Nephron progenitor cell (in vitro differentiated cells): ENCODE results near the gene MAG.

Experiments
- DNase-seq: peaks from one replicate; pipeline ENCODE4 v3.0.0; 2021
- H3K27ac Mint-ChIP-seq: 2 replicates; pipeline ENCODE4 v1.8.0; 2021; ENCODE audit warnings: mild to moderate bottlenecking, moderate library complexity, mixed read lengths
- H3K27me3 Mint-ChIP-seq: 2 replicates; pipeline ENCODE4 v1.8.0; 2021; ENCODE audit warnings: mild to moderate bottlenecking, low read depth, mixed read lengths; ENCODE audit not compliant: poor library complexity
- H3K36me3 Mint-ChIP-seq: 2 replicates; pipeline ENCODE4 v1.8.0; 2021; ENCODE audit warnings: low read depth, mixed read lengths
- H3K4me1 Mint-ChIP-seq: 2 replicates; pipeline ENCODE4 v1.8.0; 2021; ENCODE audit warnings: mixed read lengths
- H3K4me3 Mint-ChIP-seq: 2 replicates; pipeline ENCODE4 v1.8.0; 2021; ENCODE audit warnings: mild to moderate bottlenecking, moderate library complexity, mixed read lengths
- H3K9me3 Mint-ChIP-seq: 2 replicates; pipeline ENCODE4 v1.8.0; 2021; ENCODE audit warnings: mild to moderate bottlenecking, moderate library complexity, mixed read lengths
- CTCF ChIP-seq: fragments of 200-600 bp; sonication (generic); IDR thresholded peaks from 2 replicates; pipeline ENCODE4 v1.5.0; 2021; ENCODE audit warnings: antibody characterized with exemption

MAG gene

DNA sequence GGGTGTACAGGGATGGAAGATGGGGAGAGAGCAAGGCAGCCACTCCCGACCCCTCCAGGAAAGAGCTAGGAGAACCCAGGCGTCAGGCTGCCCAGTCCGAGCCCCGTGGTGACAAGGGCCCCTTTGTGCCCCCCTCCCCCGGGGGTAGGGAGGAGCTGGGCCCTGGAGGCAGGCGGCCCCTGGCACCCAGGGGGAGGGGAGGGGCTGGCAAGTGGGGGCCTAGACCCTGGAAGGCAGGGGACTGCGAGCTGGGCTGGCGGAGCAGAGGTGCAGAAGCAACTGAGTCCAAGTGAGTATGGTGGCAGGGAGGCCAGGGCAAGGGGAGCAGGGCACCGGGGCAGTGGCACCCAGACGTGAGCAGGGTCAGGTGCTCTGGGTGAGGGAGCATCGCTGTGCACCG, at the start of gene MAG:
Gene MAG (plus strand): TSS at position 246 of the 400 bp plus-strand sequence. CDS start 3,248 bp downstream, outside the sequence.
- Mint-ChIP-seq H3K27me3 (peaks cover 13% of the 10 kb centered on the region), H3K36me3 (no peaks in the 10 kb centered on the region), H3K9me3 (no peaks in the 10 kb centered on the region), H3K4me1 (peaks cover 26% of the 10 kb centered on the region), H3K4me3 (peak within 1 kb of the TSS; percentile 33), H3K27ac (no peak within 1 kb of the TSS)
- no peak for DNase-seq
- no peak for TF ChIP-seq CTCF

DNA sequence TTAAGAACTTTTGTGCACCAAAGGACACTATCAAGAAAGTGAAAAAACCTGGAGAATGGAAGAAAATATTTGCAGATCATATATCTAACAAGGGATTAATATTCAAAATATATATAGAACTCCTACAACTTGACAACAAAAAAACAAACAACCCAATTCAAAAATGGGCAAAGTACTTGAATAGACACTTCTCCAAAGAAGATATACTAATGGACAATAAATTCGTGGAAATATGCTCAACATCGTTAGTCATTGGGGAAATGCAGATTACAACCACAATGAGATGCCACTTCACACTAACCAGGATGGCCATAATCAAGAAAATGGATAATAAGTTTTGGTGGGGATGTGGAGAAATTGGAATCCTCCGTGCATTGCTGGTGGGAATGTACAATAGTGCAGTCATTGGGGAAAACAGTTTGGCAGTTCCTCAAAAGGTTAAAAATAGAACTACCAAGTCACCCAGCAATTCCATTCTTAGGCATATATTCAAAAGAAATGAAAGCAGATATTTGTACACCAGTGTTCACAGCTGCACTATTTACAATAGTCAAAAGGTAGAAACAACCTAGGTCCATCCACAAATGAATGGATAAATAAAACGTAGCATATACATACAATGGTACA, 45.4 kb upstream of the MAG start:
- H3K27me3 Mint-ChIP-seq, result peaks cover 41% of the 10 kb centered on the region
- H3K4me3 Mint-ChIP-seq, result peak overlapping the region; percentile 95
- no peak for DNase-seq
- no peak overlapping the region for H3K27ac Mint-ChIP-seq
- H3K36me3 Mint-ChIP-seq, result peaks cover 18% of the 10 kb centered on the region
- no peak for TF ChIP-seq CTCF
- H3K4me1 Mint-ChIP-seq, result peaks cover 30% of the 10 kb centered on the region
- H3K9me3 Mint-ChIP-seq, result peaks cover 36% of the 10 kb centered on the region

GRCh38 chr19:35247526-35248309, 44.2 kb upstream of the MAG start:
- peaks cover 30% of the 10 kb centered on the region for H3K4me1 Mint-ChIP-seq
- H3K27ac Mint-ChIP-seq, result peak overlapping the region; percentile 100
- peaks cover 27% of the 10 kb centered on the region for H3K36me3 Mint-ChIP-seq
- DNase-seq, result peak; percentile 85
- TF ChIP-seq CTCF, result peak; percentile 46
- H3K4me3 Mint-ChIP-seq, result peak overlapping the region; percentile 95
- peaks cover 27% of the 10 kb centered on the region for H3K9me3 Mint-ChIP-seq
- H3K27me3 Mint-ChIP-seq, result peaks cover 45% of the 10 kb centered on the region

- TF ChIP-seq CTCF, result no peak
- Mint-ChIP-seq H3K36me3 (peaks cover 33% of the 10 kb centered on the region), H3K4me1 (peaks cover 30% of the 10 kb centered on the region), H3K27me3 (peaks cover 42% of the 10 kb centered on the region), H3K9me3 (peaks cover 22% of the 10 kb centered on the region), H3K27ac (peak within 1 kb of the TSS; percentile 100), H3K4me3 (peak within 1 kb of the TSS; percentile 95)
- DNase-seq, result peak; percentile 75
These were observed 43.4 kb upstream of the MAG start, which contains the start of gene LSR for GRCh38 chr19:35248310-35249145. Gene LSR, plus strand, starts transcription at chr19:35249002. Its CDS starts 21 bp downstream, at chr19:35249023.

- Mint-ChIP-seq H3K36me3 (peaks cover 33% of the 10 kb centered on the region), H3K4me3 (peak overlapping the region; percentile 95), H3K9me3 (peaks cover 17% of the 10 kb centered on the region), H3K27me3 (peaks cover 38% of the 10 kb centered on the region), H3K27ac (peak overlapping the region; percentile 100), H3K4me1 (peaks cover 30% of the 10 kb centered on the region)
- no peak for DNase-seq
- no peak for TF ChIP-seq CTCF
These were observed 42.7 kb upstream of the MAG start for GRCh38 chr19:35249146-35249847.
